HG03439 (cell line): ENCODE data around the gene GTF2IRD1.
"Not testable (repeated sequence)": the region's sequence is repeated elsewhere in the genome, so short reads cannot be mapped to it uniquely, and the experiment has no call there.

Experiments used
- ATAC-seq: cut with Tn5 transposase; IDR thresholded peaks from one replicate; pipeline ENCODE4 v1.9.1; 2021; ENCODE audit warnings: mild to moderate bottlenecking, moderate library complexity; ENCODE audit not compliant: unreplicated experiment

The GTF2IRD1 gene

GRCh38 chr7:74544706-74545469, 91.2 kb downstream of the GTF2IRD1 start:
- ATAC-seq = no peak

GRCh38 chr7:74545921-74546320, 92.2 kb downstream of the GTF2IRD1 start:
- no peak for ATAC-seq

GRCh38 chr7:74553596-74554012, 99.9 kb downstream of the GTF2IRD1 start:
- ATAC-seq = not testable (repeated sequence)

- no peak for ATAC-seq
Observed at GRCh38 chr7:74554178-74554577, 100.5 kb downstream of the GTF2IRD1 start.

GRCh38 chr7:74560086-74560719, 106.5 kb downstream of the GTF2IRD1 start:
- no peak for ATAC-seq

GRCh38 chr7:74561898-74562613, 108.3 kb downstream of the GTF2IRD1 start:
- no peak for ATAC-seq

- ATAC-seq = not testable (repeated sequence)
Observed at GRCh38 chr7:74563639-74564038, 109.9 kb downstream of the GTF2IRD1 start.

GRCh38 chr7:74567318-74567668, 113.6 kb downstream of the GTF2IRD1 start:
- ATAC-seq = no peak

- ATAC-seq = no peak
Observed at GRCh38 chr7:74568658-74569057, 115.0 kb downstream of the GTF2IRD1 start.

GRCh38 chr7:74569501-74570075, 115.9 kb downstream of the GTF2IRD1 start:
- ATAC-seq = no peak

GRCh38 chr7:74570533-74571156, 116.9 kb downstream of the GTF2IRD1 start:
- ATAC-seq = no peak

- ATAC-seq = no peak
Observed at GRCh38 chr7:74572301-74572979, 118.7 kb downstream of the GTF2IRD1 start.

GRCh38 chr7:74573512-74573911, 119.8 kb downstream of the GTF2IRD1 start:
- ATAC-seq = no peak

GRCh38 chr7:74575083-74575784, 121.5 kb downstream of the GTF2IRD1 start:
- ATAC-seq = no peak

GRCh38 chr7:74575811-74576210, 122.1 kb downstream of the GTF2IRD1 start:
- ATAC-seq = no peak

GRCh38 chr7:74579800-74580685, 126.3 kb downstream of the GTF2IRD1 start:
- ATAC-seq = no peak

GRCh38 chr7:74581916-74582440, 128.3 kb downstream of the GTF2IRD1 start:
- ATAC-seq = no peak

GRCh38 chr7:74582447-74583039, 128.8 kb downstream of the GTF2IRD1 start:
- no peak for ATAC-seq
